Measurements from ENCODE around the gene GLRX. TPM values are rescaled to one million over a fixed set of nuclear protein-coding genes. Genes with fewer than 3 reads are reported as not detected.

The GLRX gene
- total RNA-seq, 4 donors from 2014 or later = 1,042 to 2,721 (median 1,859) TPM

DNA sequence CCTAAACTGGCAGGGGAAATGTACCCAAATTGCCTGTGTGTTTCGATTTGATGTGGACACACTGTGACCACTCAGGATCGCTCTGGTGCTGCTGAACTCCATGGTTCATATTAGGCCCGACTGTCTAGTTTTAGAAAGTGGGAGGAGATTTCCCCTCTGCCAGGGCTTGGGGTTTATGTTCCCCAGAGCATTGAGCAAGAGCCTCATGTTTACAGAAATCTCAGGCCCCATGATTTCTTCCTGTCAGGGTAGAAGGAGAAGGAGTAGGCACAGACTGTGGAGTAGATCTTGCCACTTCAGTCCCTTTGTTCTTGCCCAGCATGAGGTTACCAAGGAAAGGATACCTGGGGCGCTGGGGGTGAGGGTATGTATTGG, 40.8 kb upstream of the GLRX start:
- peak overlapping the region; percentile 86 to 94 (median 89) for H3K27ac ChIP-seq

DNA sequence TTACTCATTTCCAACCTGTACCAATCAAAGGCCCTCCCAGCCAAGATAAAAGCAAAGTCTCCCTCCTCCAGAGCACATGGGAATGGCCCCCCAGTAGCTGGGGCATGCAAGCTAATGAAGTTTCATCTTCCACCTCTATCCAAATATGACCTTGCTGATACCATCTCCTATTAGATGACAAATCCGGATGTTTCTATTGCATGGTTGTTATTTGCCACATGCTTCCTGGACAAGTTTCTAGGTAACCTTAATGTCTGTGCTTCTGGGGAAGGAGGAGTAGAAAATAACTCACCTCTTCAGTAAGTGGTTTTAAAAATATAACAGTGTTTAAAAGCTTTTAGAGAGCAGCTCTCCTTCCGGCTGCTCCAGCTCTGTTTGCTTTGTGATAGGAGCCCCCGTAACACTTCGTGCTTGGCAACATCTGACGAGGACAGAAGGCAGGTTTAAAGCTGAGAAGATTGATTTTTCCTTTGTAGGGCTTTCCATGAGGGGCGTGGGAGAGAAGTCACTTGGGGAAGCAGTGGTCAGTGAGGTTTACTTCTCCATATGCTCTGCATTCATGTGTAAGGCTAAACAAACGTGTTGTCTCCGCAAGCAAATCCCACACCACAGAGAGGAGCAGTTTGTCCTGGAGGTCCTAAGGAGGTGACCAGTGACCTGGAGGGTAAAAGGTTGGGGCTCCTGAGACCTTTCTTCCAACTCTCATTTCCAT, 40.3 kb upstream of the GLRX start:
- TF ChIP-seq POLR2A (IDR thresholded peaks at IDR 0.05) = no peak
- TF ChIP-seq, protein P1, sequence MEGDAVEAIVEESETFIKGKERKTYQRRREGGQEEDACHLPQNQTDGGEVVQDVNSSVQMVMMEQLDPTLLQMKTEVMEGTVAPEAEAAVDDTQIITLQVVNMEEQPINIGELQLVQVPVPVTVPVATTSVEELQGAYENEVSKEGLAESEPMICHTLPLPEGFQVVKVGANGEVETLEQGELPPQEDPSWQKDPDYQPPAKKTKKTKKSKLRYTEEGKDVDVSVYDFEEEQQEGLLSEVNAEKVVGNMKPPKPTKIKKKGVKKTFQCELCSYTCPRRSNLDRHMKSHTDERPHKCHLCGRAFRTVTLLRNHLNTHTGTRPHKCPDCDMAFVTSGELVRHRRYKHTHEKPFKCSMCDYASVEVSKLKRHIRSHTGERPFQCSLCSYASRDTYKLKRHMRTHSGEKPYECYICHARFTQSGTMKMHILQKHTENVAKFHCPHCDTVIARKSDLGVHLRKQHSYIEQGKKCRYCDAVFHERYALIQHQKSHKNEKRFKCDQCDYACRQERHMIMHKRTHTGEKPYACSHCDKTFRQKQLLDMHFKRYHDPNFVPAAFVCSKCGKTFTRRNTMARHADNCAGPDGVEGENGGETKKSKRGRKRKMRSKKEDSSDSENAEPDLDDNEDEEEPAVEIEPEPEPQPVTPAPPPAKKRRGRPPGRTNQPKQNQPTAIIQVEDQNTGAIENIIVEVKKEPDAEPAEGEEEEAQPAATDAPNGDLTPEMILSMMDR (IDR thresholded peaks at IDR 0.05 in 4 of 5, conservative IDR thresholded peaks at IDR 0.05 in 1 of 5) = no peak
- DNase-seq = no peak
- H3K4me3 ChIP-seq = peak overlapping the region in 1 of 4 donors; percentile 7
- in situ Hi-C loops (cut with MboI; ENCODE audit: low sequenced_read_pairs in 4 of 4) (loop anchor here in 2 of 4 donors (10.0 to 25.0 kb wide), 3 partner anchors 472 to 849 kb away; no protein-coding TSS in a partner anchor), intact Hi-C loops (cut with DNase I; ENCODE audit: low total_unique reads) (no loop called here)
- H3K4me1 ChIP-seq = peaks cover 51 to 55% of the 10 kb centered on the region in 2 donors
- H3K27ac ChIP-seq = peak overlapping the region; percentile 86 to 94 (median 89)
- H3K9me3 ChIP-seq = no peaks in the 10 kb centered on the region
- no peak for ATAC-seq
- no peaks in the 10 kb centered on the region for H3K36me3 ChIP-seq
- H3K27me3 ChIP-seq = no peaks in the 10 kb centered on the region

More for the DNA sequence above, 40.8 kb upstream of the GLRX start:
- H3K27me3 ChIP-seq = no peaks in the 10 kb centered on the region
- peaks cover 45 to 50% of the 10 kb centered on the region in 2 donors for H3K4me1 ChIP-seq
- no peaks in the 10 kb centered on the region for H3K9me3 ChIP-seq
- in situ Hi-C loops (cut with MboI; ENCODE audit: low sequenced_read_pairs in 4 of 4) (loop anchor here in 2 of 4 donors (10.0 to 25.0 kb wide), 3 partner anchors 471 to 849 kb away; no protein-coding TSS in a partner anchor), intact Hi-C loops (cut with DNase I; ENCODE audit: low total_unique reads) (no loop called here)
- no peaks in the 10 kb centered on the region for H3K36me3 ChIP-seq
- TF ChIP-seq, protein P1 (IDR thresholded peaks at IDR 0.05 in 4 of 5, conservative IDR thresholded peaks at IDR 0.05 in 1 of 5) = no peak
- TF ChIP-seq POLR2A (IDR thresholded peaks at IDR 0.05) = peak; percentile 56 to 83
- peak overlapping the region in 2 of 4 donors; percentile 10 to 28 for H3K4me3 ChIP-seq
- ATAC-seq (peak; percentile 37 to 51), DNase-seq (peak; percentile 67 to 81)

- peak in 1 of 2 donors; percentile 21 for DNase-seq
- no peaks in the 10 kb centered on the region for H3K36me3 ChIP-seq
- intact Hi-C loops (cut with DNase I; ENCODE audit: low total_unique reads) (no loop called here), in situ Hi-C loops (cut with MboI; ENCODE audit: low sequenced_read_pairs in 4 of 4) (loop anchor here in 2 of 4 donors (10.0 to 25.0 kb wide), 3 partner anchors 473 to 850 kb away; no protein-coding TSS in a partner anchor)
- peaks cover 58 to 63% of the 10 kb centered on the region in 2 donors for H3K4me1 ChIP-seq
- TF ChIP-seq, protein P1 (IDR thresholded peaks at IDR 0.05 in 4 of 5, conservative IDR thresholded peaks at IDR 0.05 in 1 of 5) = no peak
- no peak for TF ChIP-seq POLR2A (IDR thresholded peaks at IDR 0.05)
- ATAC-seq = no peak
- no peaks in the 10 kb centered on the region for H3K9me3 ChIP-seq
- no peaks in the 10 kb centered on the region for H3K27me3 ChIP-seq
- peak overlapping the region in 2 of 4 donors; percentile 1 to 2 for H3K4me3 ChIP-seq
- peak overlapping the region; percentile 86 to 94 (median 89) for H3K27ac ChIP-seq
Measured at GRCh38 chr5:95861864-95862561, 39.5 kb upstream of the GLRX start.

- H3K9me3 ChIP-seq = no peaks in the 10 kb centered on the region
- TF ChIP-seq, protein P1 (IDR thresholded peaks at IDR 0.05 in 4 of 5, conservative IDR thresholded peaks at IDR 0.05 in 1 of 5) = no peak
- TF ChIP-seq POLR2A (IDR thresholded peaks at IDR 0.05) = peak; percentile 53 to 75
- ATAC-seq (peak; percentile 52 to 65), DNase-seq (peak; percentile 93 to 94)
- intact Hi-C loops (cut with DNase I; ENCODE audit: low total_unique reads) = no loop called here
- no peaks in the 10 kb centered on the region for H3K27me3 ChIP-seq
- H3K4me1 ChIP-seq = peaks cover 65 to 70% of the 10 kb centered on the region in 2 donors
- in situ Hi-C loops (cut with MboI; ENCODE audit: low sequenced_read_pairs in 4 of 4) = loop anchor here in 2 of 4 donors (10.0 to 25.0 kb wide), 3 partner anchors 473 to 851 kb away; no protein-coding TSS in a partner anchor
- peak overlapping the region in 2 of 4 donors; percentile 1 to 2 for H3K4me3 ChIP-seq
- peak overlapping the region; percentile 86 to 94 (median 89) for H3K27ac ChIP-seq
- no peaks in the 10 kb centered on the region for H3K36me3 ChIP-seq
Measured at GRCh38 chr5:95861221-95861863, 38.8 kb upstream of the GLRX start.
